Loucy (cell line): Measurements from ENCODE around the gene NCKAP5.

Source experiments
- H2AFZ ChIP-seq: fragments of 200-600 bp; sonication (generic); 2 replicates; pipeline ENCODE4 v1.6.0; 2016; ENCODE audit warnings: antibody characterized with exemption, mild to moderate bottlenecking, low read length, moderate library complexity
- H3F3A ChIP-seq: fragments of 200-600 bp; 2 replicates; pipeline ENCODE4 v1.6.0; 2016; ENCODE audit warnings: antibody characterized with exemption, low read depth, mild to moderate bottlenecking
- H3K27me3 ChIP-seq: fragments of 200-600 bp; sonication (generic); 2 replicates; pipeline ENCODE4 v1.6.1; 2014; ENCODE audit warnings: low read length, mild to moderate bottlenecking; ENCODE audit not compliant: insufficient read depth, poor library complexity, severe bottlenecking
- H3K36me3 ChIP-seq: fragments of 200-600 bp; sonication (generic); 2 replicates; pipeline ENCODE4 v1.6.1; 2016; ENCODE audit warnings: low read length; ENCODE audit not compliant: insufficient read depth
- H3K4me1 ChIP-seq: fragments of 200-600 bp; sonication (generic); 2 replicates; pipeline ENCODE4 v1.5.1; 2014; ENCODE audit warnings: low read length, mild to moderate bottlenecking; ENCODE audit not compliant: insufficient read depth, poor library complexity, severe bottlenecking
- H3K4me2 ChIP-seq: fragments of 200-600 bp; sonication (generic); 2 replicates; pipeline ENCODE4 v1.6.0; 2014; ENCODE audit warnings: antibody characterized with exemption, low read length, low read depth, mild to moderate bottlenecking; ENCODE audit not compliant: poor library complexity, severe bottlenecking
- H3K4me3 ChIP-seq: fragments of 200-600 bp; sonication (generic); 2 replicates; pipeline ENCODE4 v1.5.1; 2014; ENCODE audit warnings: low read length, mild to moderate bottlenecking, mixed read lengths; ENCODE audit not compliant: poor library complexity, severe bottlenecking
- H3K79me2 ChIP-seq: fragments of 200-600 bp; sonication (generic); 2 replicates; pipeline ENCODE4 v1.6.1; 2014; ENCODE audit warnings: low read length; ENCODE audit not compliant: insufficient read depth
- H3K9ac ChIP-seq: fragments of 200-600 bp; sonication (generic); 2 replicates; pipeline ENCODE4 v1.6.0; 2014; ENCODE audit warnings: mild to moderate bottlenecking, low read depth, low read length, moderate library complexity; ENCODE audit not compliant: poor library complexity, severe bottlenecking
- H3K9me2 ChIP-seq: fragments of 200-600 bp; sonication (generic); replicated peaks from 2 replicates; pipeline ENCODE4 v1.6.1; 2016; ENCODE audit warnings: low read depth, low read length, mixed read lengths
- H3K9me3 ChIP-seq: fragments of 200-600 bp; sonication (generic); 2 replicates; pipeline ENCODE4 v1.6.1; 2014; ENCODE audit warnings: mild to moderate bottlenecking, antibody characterized with exemption, low read length, low read depth; ENCODE audit not compliant: insufficient read depth
- H4K20me1 ChIP-seq: fragments of 200-600 bp; sonication (generic); 2 replicates; pipeline ENCODE4 v1.6.0; 2014; ENCODE audit warnings: antibody characterized with exemption, low read length, mild to moderate bottlenecking; ENCODE audit not compliant: insufficient read depth, poor library complexity, severe bottlenecking
- EZH2phosphoT487 ChIP-seq: fragments of 200-600 bp; IDR thresholded peaks from 2 replicates; pipeline ENCODE4 v1.6.1; 2018; ENCODE audit warnings: antibody characterized with exemption, mild to moderate bottlenecking, moderate library complexity, borderline replicate concordance
- TF ChIP-seq, protein P1 (sequence below): fragments of 200-600 bp; sonication (generic); conservative IDR thresholded peaks from 2 replicates; pipeline ENCODE4 v1.5.1; 2014; ENCODE audit warnings: mild to moderate bottlenecking, antibody characterized with exemption, low read length

Gene NCKAP5

DNA sequence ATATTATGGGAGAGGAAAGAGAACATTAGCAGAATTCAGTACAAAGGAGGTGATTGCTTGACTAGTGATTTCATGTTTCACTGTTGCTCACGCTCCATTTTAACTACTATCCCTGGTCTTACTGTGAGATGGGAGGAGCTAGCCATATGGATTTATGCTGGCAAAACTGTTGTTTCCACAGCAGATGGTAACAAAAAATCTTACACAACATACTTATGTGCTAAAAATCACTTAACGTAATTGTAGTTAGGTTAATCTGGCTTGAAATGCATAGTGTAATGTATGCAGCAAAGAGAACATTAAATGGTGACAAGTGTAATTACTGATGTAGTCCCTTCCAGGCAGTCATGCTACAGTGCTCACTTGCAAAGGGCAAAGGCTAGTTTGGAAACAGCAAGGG, 742.7 kb downstream of the NCKAP5 start:
- no peaks in the 10 kb centered on the region for H3K27me3 ChIP-seq
- H3K9me3 ChIP-seq: no peaks in the 10 kb centered on the region
- H3K4me2 ChIP-seq: no peak overlapping the region
- TF ChIP-seq EZH2phosphoT487: no peak
- TF ChIP-seq, protein P1, sequence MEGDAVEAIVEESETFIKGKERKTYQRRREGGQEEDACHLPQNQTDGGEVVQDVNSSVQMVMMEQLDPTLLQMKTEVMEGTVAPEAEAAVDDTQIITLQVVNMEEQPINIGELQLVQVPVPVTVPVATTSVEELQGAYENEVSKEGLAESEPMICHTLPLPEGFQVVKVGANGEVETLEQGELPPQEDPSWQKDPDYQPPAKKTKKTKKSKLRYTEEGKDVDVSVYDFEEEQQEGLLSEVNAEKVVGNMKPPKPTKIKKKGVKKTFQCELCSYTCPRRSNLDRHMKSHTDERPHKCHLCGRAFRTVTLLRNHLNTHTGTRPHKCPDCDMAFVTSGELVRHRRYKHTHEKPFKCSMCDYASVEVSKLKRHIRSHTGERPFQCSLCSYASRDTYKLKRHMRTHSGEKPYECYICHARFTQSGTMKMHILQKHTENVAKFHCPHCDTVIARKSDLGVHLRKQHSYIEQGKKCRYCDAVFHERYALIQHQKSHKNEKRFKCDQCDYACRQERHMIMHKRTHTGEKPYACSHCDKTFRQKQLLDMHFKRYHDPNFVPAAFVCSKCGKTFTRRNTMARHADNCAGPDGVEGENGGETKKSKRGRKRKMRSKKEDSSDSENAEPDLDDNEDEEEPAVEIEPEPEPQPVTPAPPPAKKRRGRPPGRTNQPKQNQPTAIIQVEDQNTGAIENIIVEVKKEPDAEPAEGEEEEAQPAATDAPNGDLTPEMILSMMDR: no peak
- no peaks in the 10 kb centered on the region for H3K36me3 ChIP-seq
- H4K20me1 ChIP-seq: no peaks in the 10 kb centered on the region
- H3K4me1 ChIP-seq: no peaks in the 10 kb centered on the region
- H3K4me3 ChIP-seq: no peak overlapping the region
- H3K79me2 ChIP-seq: no peaks in the 10 kb centered on the region
- H3K9ac ChIP-seq: no peak overlapping the region
- no peaks in the 10 kb centered on the region for H3K9me2 ChIP-seq
- H3F3A ChIP-seq: no peaks in the 10 kb centered on the region
- H2AFZ ChIP-seq: no peak overlapping the region

- Histone ChIP-seq H3K4me1 (no peaks in the 10 kb centered on the region), H4K20me1 (no peaks in the 10 kb centered on the region), H2AFZ (no peak overlapping the region), H3K4me3 (no peak overlapping the region), H3K4me2 (no peak overlapping the region), H3F3A (no peaks in the 10 kb centered on the region), H3K36me3 (no peaks in the 10 kb centered on the region), H3K9ac (no peak overlapping the region), H3K9me2 (no peaks in the 10 kb centered on the region), H3K27me3 (no peaks in the 10 kb centered on the region), H3K9me3 (no peaks in the 10 kb centered on the region), H3K79me2 (no peaks in the 10 kb centered on the region)
- TF ChIP-seq EZH2phosphoT487: no peak
- TF ChIP-seq, protein P1: no peak
Observed at GRCh38 chr2:132824716-132825115, 743.5 kb downstream of the NCKAP5 start.

- H3K9ac ChIP-seq: no peak overlapping the region
- H2AFZ ChIP-seq: no peak overlapping the region
- H3K4me1 ChIP-seq: no peaks in the 10 kb centered on the region
- TF ChIP-seq EZH2phosphoT487: no peak
- TF ChIP-seq, protein P1: no peak
- no peak overlapping the region for H3K4me2 ChIP-seq
- H3K9me2 ChIP-seq: no peaks in the 10 kb centered on the region
- no peaks in the 10 kb centered on the region for H3K36me3 ChIP-seq
- H3K27me3 ChIP-seq: no peaks in the 10 kb centered on the region
- no peaks in the 10 kb centered on the region for H3F3A ChIP-seq
- H3K9me3 ChIP-seq: no peaks in the 10 kb centered on the region
- H4K20me1 ChIP-seq: no peaks in the 10 kb centered on the region
- H3K4me3 ChIP-seq: no peak overlapping the region
- no peaks in the 10 kb centered on the region for H3K79me2 ChIP-seq
Observed at GRCh38 chr2:132816234-132816633, 752.0 kb downstream of the NCKAP5 start.
